ENCODE measurements around the gene MAPKAPK2. TPM values are rescaled to one million over a fixed set of nuclear protein-coding genes. Genes with fewer than 3 reads are reported as not detected.

MAPKAPK2 gene
- total and polyA plus RNA-seq, 2 of the 13 experiments (the other 11 are each of a cell fraction or from before 2014, with no cell fraction given) = 16.6 to 34.0 TPM

DNA sequence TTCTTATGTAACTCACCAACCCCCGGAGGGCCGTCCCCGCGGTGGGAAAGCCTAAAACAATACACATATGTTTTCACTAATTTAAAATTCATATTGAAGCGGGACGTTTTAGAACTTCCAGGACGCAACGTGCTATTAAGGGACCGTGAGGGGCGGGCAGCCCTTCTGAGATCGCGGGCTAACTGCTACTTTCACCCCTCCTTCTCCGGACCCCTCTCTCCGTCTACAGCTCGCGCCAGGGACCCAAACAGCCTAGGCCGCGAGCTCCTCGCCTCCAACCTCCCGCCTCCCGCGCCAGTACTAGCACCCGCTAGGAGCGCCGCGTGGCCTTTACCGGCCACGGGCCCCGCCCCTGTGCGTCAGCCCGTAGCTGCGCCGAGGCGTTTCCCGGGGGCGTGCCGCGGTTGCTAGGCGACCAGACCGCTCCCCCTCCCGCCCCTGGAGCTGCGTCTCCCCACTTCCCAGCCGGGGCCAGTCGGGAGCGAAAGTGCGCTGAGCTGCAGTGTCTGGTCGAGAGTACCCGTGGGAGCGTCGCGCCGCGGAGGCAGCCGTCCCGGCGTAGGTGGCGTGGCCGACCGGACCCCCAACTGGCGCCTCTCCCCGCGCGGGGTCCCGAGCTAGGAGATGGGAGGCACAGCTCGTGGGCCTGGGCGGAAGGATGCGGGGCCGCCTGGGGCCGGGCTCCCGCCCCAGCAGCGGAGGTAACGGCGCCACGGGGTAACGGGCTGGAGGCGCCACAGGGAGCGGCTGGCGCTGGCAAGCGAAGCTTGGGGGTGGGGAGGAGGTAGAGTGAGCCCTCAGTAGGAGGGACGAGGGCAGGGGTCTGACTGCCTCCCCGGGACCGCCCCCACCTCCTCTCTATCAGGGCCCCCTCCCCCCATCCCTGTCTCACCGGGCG lies 49.4 kb upstream of the MAPKAPK2 start, which contains the start of gene DYRK3 (continued):
- TF ChIP-seq TEF (CRISPR knock-in tag; IDR thresholded peaks at IDR 0.05) (0 out of 2 replicates have a peak, but pooled peaks have one; percentile 5), MBD4 (IDR thresholded peaks at IDR 0.05; ENCODE audit: borderline replicate concordance, low read length) (no peak), ZC3H4 (CRISPR knock-in tag; IDR thresholded peaks at IDR 0.05; ENCODE audit: borderline replicate concordance) (no peak), REXO4 (CRISPR knock-in tag; IDR thresholded peaks at IDR 0.05; ENCODE audit: borderline replicate concordance) (no peak), ZNF34 (CRISPR knock-in tag; IDR thresholded peaks at IDR 0.05; ENCODE audit: borderline replicate concordance) (peak; percentile 55; the same call in 1 of the 2 replicates), KLF15 (CRISPR knock-in tag; IDR thresholded peaks at IDR 0.05; ENCODE audit: borderline replicate concordance) (peak; percentile 74; the same call in 1 of the 2 replicates), MAF1 (CRISPR knock-in tag; IDR thresholded peaks at IDR 0.05; ENCODE audit: borderline replicate concordance) (no peak; the same call in 1 of the 2 replicates), RXRA (CRISPR knock-in tag; IDR thresholded peaks at IDR 0.05) (peak; percentile 47; the same call in 1 of the 2 replicates), ZNF768 (CRISPR knock-in tag; IDR thresholded peaks at IDR 0.05) (no peak)
- TF ChIP-seq, protein P1, sequence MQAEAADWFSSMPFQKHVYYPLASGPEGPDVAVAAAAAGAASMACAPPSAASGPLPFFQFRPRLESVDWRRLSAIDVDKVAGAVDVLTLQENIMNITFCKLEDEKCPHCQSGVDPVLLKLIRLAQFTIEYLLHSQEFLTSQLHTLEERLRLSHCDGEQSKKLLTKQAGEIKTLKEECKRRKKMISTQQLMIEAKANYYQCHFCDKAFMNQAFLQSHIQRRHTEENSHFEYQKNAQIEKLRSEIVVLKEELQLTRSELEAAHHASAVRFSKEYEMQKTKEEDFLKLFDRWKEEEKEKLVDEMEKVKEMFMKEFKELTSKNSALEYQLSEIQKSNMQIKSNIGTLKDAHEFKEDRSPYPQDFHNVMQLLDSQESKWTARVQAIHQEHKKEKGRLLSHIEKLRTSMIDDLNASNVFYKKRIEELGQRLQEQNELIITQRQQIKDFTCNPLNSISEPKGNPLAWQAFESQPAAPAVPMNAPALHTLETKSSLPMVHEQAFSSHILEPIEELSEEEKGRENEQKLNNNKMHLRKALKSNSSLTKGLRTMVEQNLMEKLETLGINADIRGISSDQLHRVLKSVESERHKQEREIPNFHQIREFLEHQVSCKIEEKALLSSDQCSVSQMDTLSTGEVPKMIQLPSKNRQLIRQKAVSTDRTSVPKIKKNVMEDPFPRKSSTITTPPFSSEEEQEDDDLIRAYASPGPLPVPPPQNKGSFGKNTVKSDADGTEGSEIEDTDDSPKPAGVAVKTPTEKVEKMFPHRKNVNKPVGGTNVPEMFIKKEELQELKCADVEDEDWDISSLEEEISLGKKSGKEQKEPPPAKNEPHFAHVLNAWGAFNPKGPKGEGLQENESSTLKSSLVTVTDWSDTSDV (CRISPR knock-in tag; IDR thresholded peaks at IDR 0.05) = peak; percentile 83; the same call in 1 of the 2 replicates
- TF ChIP-seq, protein P2, sequence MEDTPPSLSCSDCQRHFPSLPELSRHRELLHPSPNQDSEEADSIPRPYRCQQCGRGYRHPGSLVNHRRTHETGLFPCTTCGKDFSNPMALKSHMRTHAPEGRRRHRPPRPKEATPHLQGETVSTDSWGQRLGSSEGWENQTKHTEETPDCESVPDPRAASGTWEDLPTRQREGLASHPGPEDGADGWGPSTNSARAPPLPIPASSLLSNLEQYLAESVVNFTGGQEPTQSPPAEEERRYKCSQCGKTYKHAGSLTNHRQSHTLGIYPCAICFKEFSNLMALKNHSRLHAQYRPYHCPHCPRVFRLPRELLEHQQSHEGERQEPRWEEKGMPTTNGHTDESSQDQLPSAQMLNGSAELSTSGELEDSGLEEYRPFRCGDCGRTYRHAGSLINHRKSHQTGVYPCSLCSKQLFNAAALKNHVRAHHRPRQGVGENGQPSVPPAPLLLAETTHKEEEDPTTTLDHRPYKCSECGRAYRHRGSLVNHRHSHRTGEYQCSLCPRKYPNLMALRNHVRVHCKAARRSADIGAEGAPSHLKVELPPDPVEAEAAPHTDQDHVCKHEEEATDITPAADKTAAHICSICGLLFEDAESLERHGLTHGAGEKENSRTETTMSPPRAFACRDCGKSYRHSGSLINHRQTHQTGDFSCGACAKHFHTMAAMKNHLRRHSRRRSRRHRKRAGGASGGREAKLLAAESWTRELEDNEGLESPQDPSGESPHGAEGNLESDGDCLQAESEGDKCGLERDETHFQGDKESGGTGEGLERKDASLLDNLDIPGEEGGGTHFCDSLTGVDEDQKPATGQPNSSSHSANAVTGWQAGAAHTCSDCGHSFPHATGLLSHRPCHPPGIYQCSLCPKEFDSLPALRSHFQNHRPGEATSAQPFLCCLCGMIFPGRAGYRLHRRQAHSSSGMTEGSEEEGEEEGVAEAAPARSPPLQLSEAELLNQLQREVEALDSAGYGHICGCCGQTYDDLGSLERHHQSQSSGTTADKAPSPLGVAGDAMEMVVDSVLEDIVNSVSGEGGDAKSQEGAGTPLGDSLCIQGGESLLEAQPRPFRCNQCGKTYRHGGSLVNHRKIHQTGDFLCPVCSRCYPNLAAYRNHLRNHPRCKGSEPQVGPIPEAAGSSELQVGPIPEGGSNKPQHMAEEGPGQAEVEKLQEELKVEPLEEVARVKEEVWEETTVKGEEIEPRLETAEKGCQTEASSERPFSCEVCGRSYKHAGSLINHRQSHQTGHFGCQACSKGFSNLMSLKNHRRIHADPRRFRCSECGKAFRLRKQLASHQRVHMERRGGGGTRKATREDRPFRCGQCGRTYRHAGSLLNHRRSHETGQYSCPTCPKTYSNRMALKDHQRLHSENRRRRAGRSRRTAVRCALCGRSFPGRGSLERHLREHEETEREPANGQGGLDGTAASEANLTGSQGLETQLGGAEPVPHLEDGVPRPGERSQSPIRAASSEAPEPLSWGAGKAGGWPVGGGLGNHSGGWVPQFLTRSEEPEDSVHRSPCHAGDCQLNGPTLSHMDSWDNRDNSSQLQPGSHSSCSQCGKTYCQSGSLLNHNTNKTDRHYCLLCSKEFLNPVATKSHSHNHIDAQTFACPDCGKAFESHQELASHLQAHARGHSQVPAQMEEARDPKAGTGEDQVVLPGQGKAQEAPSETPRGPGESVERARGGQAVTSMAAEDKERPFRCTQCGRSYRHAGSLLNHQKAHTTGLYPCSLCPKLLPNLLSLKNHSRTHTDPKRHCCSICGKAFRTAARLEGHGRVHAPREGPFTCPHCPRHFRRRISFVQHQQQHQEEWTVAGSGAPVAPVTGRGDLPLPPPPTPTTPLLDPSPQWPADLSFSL (CRISPR knock-in tag; IDR thresholded peaks at IDR 0.05) = no peak
- TF ChIP-seq, protein P3, sequence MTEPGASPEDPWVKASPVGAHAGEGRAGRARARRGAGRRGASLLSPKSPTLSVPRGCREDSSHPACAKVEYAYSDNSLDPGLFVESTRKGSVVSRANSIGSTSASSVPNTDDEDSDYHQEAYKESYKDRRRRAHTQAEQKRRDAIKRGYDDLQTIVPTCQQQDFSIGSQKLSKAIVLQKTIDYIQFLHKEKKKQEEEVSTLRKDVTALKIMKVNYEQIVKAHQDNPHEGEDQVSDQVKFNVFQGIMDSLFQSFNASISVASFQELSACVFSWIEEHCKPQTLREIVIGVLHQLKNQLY (CRISPR knock-in tag; IDR thresholded peaks at IDR 0.05) = no peak
- TF ChIP-seq, protein P4, sequence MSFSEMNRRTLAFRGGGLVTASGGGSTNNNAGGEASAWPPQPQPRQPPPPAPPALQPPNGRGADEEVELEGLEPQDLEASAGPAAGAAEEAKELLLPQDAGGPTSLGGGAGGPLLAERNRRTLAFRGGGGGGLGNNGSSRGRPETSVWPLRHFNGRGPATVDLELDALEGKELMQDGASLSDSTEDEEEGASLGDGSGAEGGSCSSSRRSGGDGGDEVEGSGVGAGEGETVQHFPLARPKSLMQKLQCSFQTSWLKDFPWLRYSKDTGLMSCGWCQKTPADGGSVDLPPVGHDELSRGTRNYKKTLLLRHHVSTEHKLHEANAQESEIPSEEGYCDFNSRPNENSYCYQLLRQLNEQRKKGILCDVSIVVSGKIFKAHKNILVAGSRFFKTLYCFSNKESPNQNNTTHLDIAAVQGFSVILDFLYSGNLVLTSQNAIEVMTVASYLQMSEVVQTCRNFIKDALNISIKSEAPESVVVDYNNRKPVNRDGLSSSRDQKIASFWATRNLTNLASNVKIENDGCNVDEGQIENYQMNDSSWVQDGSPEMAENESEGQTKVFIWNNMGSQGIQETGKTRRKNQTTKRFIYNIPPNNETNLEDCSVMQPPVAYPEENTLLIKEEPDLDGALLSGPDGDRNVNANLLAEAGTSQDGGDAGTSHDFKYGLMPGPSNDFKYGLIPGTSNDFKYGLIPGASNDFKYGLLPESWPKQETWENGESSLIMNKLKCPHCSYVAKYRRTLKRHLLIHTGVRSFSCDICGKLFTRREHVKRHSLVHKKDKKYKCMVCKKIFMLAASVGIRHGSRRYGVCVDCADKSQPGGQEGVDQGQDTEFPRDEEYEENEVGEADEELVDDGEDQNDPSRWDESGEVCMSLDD (CRISPR knock-in tag; IDR thresholded peaks at IDR 0.05; ENCODE audit: borderline replicate concordance) = peak; percentile 84; the same call in 1 of the 2 replicates
